HFFc6 (cell line): Measurements from ENCODE around the gene ANKRD65. TPM values are rescaled to one million over a fixed set of nuclear protein-coding genes. Genes with fewer than 3 reads are reported as not detected.
"Not testable (repeated sequence)": the region's sequence is repeated elsewhere in the genome, so short reads cannot be mapped to it uniquely, and the experiment has no call there.

Source experiments
- DNase-seq: peaks from one replicate; pipeline ENCODE4 v3.0.0-alpha.2; 2018
- H3K27ac Mint-ChIP-seq: 2 replicates; pipeline ENCODE4 v1.8.0; 2020; ENCODE audit warnings: mild to moderate bottlenecking, mixed read lengths
- H3K27me3 Mint-ChIP-seq: 2 replicates; pipeline ENCODE4 v1.8.0; 2021; ENCODE audit warnings: mild to moderate bottlenecking, moderate library complexity, mixed read lengths; ENCODE audit not compliant: insufficient read depth
- H3K36me3 Mint-ChIP-seq: 2 replicates; pipeline ENCODE4 v1.8.0; 2021; ENCODE audit warnings: low read depth, mixed read lengths
- H3K4me1 Mint-ChIP-seq: 2 replicates; pipeline ENCODE4 v1.8.0; 2020; ENCODE audit warnings: low read depth, mixed read lengths
- H3K4me3 Mint-ChIP-seq: 2 replicates; pipeline ENCODE4 v1.8.0; 2020; ENCODE audit warnings: mild to moderate bottlenecking, moderate library complexity, mixed read lengths
- H3K9me3 Mint-ChIP-seq: 2 replicates; pipeline ENCODE4 v1.8.0; 2020; ENCODE audit warnings: mild to moderate bottlenecking, mixed read lengths
- CTCF ChIP-seq: fragments of 200-600 bp; sonication (generic); IDR thresholded peaks from 2 replicates; pipeline ENCODE4 v1.5.0; 2021; ENCODE audit warnings: antibody characterized with exemption, mild to moderate bottlenecking
- total RNA-seq, 6 experiments: library from RNA; stranded (reverse); fragmentation: NEBNext Ultra II Directional; extraction: Animal tissue kit (Norgen Biotek cat#: 25700); gene quantifications; 2 replicates in 1 of 6; 3 replicates in 5 of 6; pipeline ENCODE4 v1.2.3, GENCODE V29; 2021

Gene ANKRD65
- total RNA-seq, 6 experiments from 2014 or later = 0.14 TPM; not detected in 4

DNA sequence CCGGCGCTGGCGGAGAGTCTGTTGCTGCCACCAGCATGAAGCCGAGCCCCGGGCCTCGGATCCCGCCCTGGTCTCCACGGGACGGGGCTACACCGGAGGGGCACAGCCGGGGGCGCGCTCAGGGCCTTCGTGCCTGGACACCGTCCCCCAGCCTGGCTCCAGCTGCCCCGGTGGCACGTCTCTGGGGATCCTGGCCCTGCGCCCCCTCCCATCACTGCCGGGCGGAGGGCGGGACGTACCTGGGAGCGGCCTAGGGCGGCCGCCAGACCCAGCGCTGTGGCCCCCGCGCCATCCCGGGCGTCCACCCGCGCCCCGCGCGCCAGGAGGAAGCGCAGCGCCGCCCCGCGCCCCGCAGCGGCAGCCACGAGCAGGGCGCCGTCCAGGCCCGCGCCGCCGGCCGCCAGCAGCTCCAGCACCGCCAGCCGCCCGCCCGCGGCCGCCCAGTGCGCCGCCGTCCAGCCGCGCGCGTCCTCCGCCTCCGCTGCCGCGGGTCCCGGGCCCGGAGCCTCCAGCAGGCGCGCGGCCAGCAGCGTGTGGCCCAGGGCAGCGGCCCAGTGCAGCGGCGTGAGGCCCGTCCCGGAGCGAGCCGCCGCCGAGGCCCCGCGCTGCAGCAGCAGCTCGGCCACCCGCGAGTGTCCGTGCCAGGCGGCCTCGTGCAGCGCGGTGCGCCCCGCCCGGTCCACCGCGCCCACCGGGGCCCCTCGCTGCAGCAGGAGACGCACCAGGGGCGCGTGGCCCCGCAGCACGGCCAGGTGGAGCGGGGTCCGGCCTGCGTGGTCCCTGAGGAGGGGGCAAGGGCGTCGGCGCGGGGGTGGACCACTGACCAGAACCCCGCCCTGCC, 1.0 kb downstream of the ANKRD65 start:
- Mint-ChIP-seq H3K27ac (no peak overlapping the region), H3K4me1 (peaks cover 13% of the 10 kb centered on the region), H3K9me3 (no peaks in the 10 kb centered on the region)

GRCh38 chr1:1419363-1419812, 1.7 kb downstream of the ANKRD65 start:
- H3K4me1 Mint-ChIP-seq = peaks cover 13% of the 10 kb centered on the region
- no peak for DNase-seq
- H3K9me3 Mint-ChIP-seq = no peaks in the 10 kb centered on the region
- peaks cover 4% of the 10 kb centered on the region for H3K27me3 Mint-ChIP-seq
- no peak for TF ChIP-seq CTCF
- H3K36me3 Mint-ChIP-seq = no peaks in the 10 kb centered on the region
- no peak overlapping the region for H3K27ac Mint-ChIP-seq
- H3K4me3 Mint-ChIP-seq = no peak overlapping the region

More for the DNA sequence above, 1.0 kb downstream of the ANKRD65 start:
- Mint-ChIP-seq H3K36me3 (no peaks in the 10 kb centered on the region), H3K27me3 (peaks cover 4% of the 10 kb centered on the region), H3K4me3 (no peak overlapping the region)
- no peak for DNase-seq
- no peak for TF ChIP-seq CTCF

- Mint-ChIP-seq H3K27me3 (peaks cover 4% of the 10 kb centered on the region), H3K4me1 (peaks cover 13% of the 10 kb centered on the region), H3K36me3 (no peaks in the 10 kb centered on the region), H3K4me3 (no peak overlapping the region), H3K9me3 (no peaks in the 10 kb centered on the region), H3K27ac (no peak overlapping the region)
- no peak for DNase-seq
- TF ChIP-seq CTCF = no peak
Measured at GRCh38 chr1:1418464-1419362, 2.4 kb downstream of the ANKRD65 start.

GRCh38 chr1:1417825-1418463, 3.1 kb downstream of the ANKRD65 start:
- H3K27me3 Mint-ChIP-seq, DNase-seq, H3K9me3 Mint-ChIP-seq, H3K36me3 Mint-ChIP-seq, H3K4me1 Mint-ChIP-seq, H3K4me3 Mint-ChIP-seq, H3K27ac Mint-ChIP-seq: not testable (repeated sequence)

GRCh38 chr1:1417396-1417795, 3.7 kb downstream of the ANKRD65 start:
- not testable (repeated sequence) for H3K36me3 Mint-ChIP-seq, DNase-seq, H3K27ac Mint-ChIP-seq, H3K27me3 Mint-ChIP-seq, H3K4me1 Mint-ChIP-seq, H3K9me3 Mint-ChIP-seq, H3K4me3 Mint-ChIP-seq

DNA sequence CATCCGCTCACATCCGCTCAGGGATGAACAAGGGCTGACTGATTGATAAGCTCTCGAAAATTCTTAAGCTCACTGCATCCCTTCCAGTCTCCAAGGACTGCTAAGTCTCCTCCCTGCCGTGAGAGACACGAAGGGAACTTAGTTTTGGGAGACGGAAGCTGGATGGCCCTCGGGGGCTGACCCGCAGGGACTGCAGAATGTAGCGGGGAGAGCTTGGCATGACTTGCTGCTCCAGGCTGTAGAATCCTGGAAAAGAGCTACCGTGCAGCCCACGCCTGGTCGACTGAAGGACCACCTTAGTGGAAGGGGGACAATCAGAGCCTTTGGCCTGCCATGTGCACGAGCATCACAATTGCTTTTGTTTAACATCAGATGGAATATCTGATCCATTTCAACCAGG, 5.3 kb downstream of the ANKRD65 start:
- Mint-ChIP-seq H3K27me3 (peaks cover 4% of the 10 kb centered on the region), H3K4me1 (no peaks in the 10 kb centered on the region), H3K36me3 (peaks cover 14% of the 10 kb centered on the region; the same call in 1 of the 2 replicates), H3K9me3 (peaks cover 7% of the 10 kb centered on the region; the same call in 1 of the 2 replicates), H3K27ac (no peak overlapping the region), H3K4me3 (no peak overlapping the region)
- TF ChIP-seq CTCF = no peak
- no peak for DNase-seq

DNA sequence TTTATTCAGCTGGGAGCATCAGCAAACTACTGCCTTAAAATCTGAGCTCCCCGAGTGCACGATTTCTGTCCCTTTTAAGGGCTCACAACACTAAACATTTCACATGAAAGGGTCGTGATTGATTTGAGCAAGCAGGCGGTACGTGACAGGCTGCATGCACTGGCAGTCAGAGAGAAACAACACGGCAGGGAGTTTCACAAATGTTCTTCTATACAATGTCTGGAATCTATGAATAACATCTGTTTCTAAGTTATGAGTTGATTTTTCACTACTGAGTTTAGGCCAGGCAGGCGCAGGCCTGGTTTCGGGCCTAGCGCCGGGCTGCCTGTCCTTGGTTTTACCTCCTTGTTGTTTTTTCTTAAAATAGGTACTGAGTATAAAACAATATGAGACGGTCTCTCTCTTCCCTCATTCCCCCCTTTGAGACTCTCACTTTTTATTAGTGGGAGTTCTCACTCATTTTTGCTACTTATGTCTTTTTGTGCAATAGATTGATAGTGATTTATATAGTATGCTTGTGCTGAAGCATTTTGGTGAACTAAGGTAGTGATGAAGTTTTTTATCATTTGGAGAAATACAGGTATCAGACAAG, 8.7 kb downstream of the ANKRD65 start:
- H3K27ac Mint-ChIP-seq, H3K4me3 Mint-ChIP-seq, H3K9me3 Mint-ChIP-seq, DNase-seq, H3K27me3 Mint-ChIP-seq, H3K4me1 Mint-ChIP-seq: not testable (repeated sequence)
- peaks cover 35% of the 10 kb centered on the region for H3K36me3 Mint-ChIP-seq
